ENCODE data around the gene FXYD6.
"Not testable (repeated sequence)": the region's sequence is repeated elsewhere in the genome, so short reads cannot be mapped to it uniquely, and the experiment has no call there.

Gene FXYD6

GRCh38 chr11:117819096-117820040 lies 57.1 kb downstream of the FXYD6 start:
- DNase-seq (ENCODE audit: low read depth in 2 of 2, low spot score in 1 of 2), result no peak

GRCh38 chr11:117818041-117818873 lies 58.2 kb downstream of the FXYD6 start:
- peak in 1 of 2 donors; percentile 32 for DNase-seq (ENCODE audit: low read depth in 2 of 2, low spot score in 1 of 2)

GRCh38 chr11:117817368-117818040 lies 59.0 kb downstream of the FXYD6 start:
- DNase-seq (ENCODE audit: low read depth in 2 of 2, low spot score in 1 of 2), result peak; percentile 69 to 89

- no peak for DNase-seq (ENCODE audit: low read depth in 2 of 2, low spot score in 1 of 2)
Observed at GRCh38 chr11:117816846-117817367, 59.6 kb downstream of the FXYD6 start.

- DNase-seq (ENCODE audit: low read depth in 2 of 2, low spot score in 1 of 2), result no peak
Observed at GRCh38 chr11:117816151-117816741, 60.2 kb downstream of the FXYD6 start.

GRCh38 chr11:117815262-117815803 lies 61.1 kb downstream of the FXYD6 start:
- DNase-seq (ENCODE audit: low read depth in 2 of 2, low spot score in 1 of 2), result peak; percentile 31 to 54

GRCh38 chr11:117814766-117815261 lies 61.6 kb downstream of the FXYD6 start:
- peak; percentile 60 to 66 for DNase-seq (ENCODE audit: low read depth in 2 of 2, low spot score in 1 of 2)

- DNase-seq (ENCODE audit: low read depth in 2 of 2, low spot score in 1 of 2), result no peak
Observed at GRCh38 chr11:117814204-117814765, 62.2 kb downstream of the FXYD6 start.

- not testable (repeated sequence) for DNase-seq (ENCODE audit: low read depth in 2 of 2, low spot score in 1 of 2)
Observed at GRCh38 chr11:117810056-117810451, 66.4 kb downstream of the FXYD6 start.

GRCh38 chr11:117809236-117810055 lies 67.0 kb downstream of the FXYD6 start:
- DNase-seq (ENCODE audit: low read depth in 2 of 2, low spot score in 1 of 2), result no peak

GRCh38 chr11:117808784-117809183 lies 67.7 kb downstream of the FXYD6 start:
- no peak for DNase-seq (ENCODE audit: low read depth in 2 of 2, low spot score in 1 of 2)

- peak; percentile 33 to 84 for DNase-seq (ENCODE audit: low read depth in 2 of 2, low spot score in 1 of 2)
Observed at GRCh38 chr11:117807482-117808327, 68.8 kb downstream of the FXYD6 start.

GRCh38 chr11:117806846-117807245 lies 69.6 kb downstream of the FXYD6 start:
- no peak for DNase-seq (ENCODE audit: low read depth in 2 of 2, low spot score in 1 of 2)

- DNase-seq (ENCODE audit: low read depth in 2 of 2, low spot score in 1 of 2), result no peak
Observed at GRCh38 chr11:117805045-117805444, 71.4 kb downstream of the FXYD6 start.

GRCh38 chr11:117803896-117804295 lies 72.6 kb downstream of the FXYD6 start:
- DNase-seq (ENCODE audit: low read depth in 2 of 2, low spot score in 1 of 2), result no peak

GRCh38 chr11:117799634-117800033 lies 76.8 kb downstream of the FXYD6 start:
- DNase-seq (ENCODE audit: low read depth in 2 of 2, low spot score in 1 of 2), result no peak

- DNase-seq (ENCODE audit: low read depth in 2 of 2, low spot score in 1 of 2), result no peak
Observed at GRCh38 chr11:117796872-117797529, 79.5 kb downstream of the FXYD6 start, which contains the start of gene DSCAML1. TSS of gene DSCAML1 (minus strand) at chr11:117797216. CDS start at chr11:117797079, 137 bp downstream.
